DMS153 treated with DMSO at 0.1 percent for 48 hours (cell line): ENCODE measurements around the gene VPS29.
A peak's percentile ranks its signal among the peaks of the same experiment; 100 is the strongest.
"Not testable (repeated sequence)": the region's sequence is repeated elsewhere in the genome, so short reads cannot be mapped to it uniquely, and the experiment has no call there.

Experiments
- DNase-seq: peaks from one replicate; lab custom pipeline; 2025; ENCODE audit not compliant: unreplicated experiment; lab: John Stamatoyannopoulos, UW

VPS29 gene

DNA sequence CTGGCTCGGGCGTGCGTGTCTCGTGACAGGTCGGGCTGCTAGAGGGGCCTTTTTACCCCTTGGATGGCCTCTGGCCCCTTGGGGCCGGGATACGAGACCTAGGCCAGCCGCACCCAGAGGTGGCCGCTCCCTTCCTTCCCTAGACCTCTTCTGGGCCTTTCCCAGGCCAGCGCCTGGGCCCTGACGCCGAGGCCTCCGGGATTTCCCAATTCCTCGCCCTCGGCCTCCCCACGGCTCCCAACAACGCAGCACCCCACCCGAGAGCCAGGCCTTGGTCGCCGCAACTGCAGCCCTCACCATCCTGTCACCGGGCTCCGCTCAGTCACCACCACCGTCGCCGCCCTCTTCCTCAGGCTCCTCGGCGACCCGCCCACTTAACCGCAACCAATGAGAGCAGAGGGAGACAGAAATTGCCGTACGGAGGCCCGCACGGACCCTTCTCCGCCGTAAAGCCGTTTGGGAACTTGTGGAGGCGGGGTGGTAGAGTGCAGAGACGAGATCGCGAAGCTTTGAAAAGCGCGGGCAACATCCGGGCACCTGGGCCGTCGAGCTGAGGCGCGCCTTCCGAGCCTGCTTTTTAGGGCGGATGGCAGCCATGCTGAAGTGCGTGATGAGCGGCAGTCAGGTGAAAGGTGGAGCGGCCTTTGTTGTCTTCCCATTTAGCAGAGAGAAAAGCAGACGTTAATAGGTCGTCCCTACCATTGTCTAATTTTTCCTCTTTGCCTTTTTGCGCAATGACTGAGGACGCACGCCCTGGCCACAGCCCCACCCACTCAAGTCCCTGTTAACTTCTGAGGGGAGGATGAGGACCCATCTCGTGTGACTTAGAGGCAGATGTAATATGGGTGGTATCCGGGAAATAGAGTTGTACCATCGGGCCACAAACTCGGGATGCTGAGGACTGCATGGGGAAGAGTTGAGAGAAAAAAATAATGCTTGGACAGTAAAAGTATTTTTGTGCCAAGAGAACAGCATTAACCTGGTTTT, at the start of gene VPS29, which contains the start of gene RAD9B:
TSS of gene VPS29 (minus strand) at position 360 of the 987 bp plus-strand sequence. CDS start at position 300, 60 bp downstream.
TSS of gene RAD9B (plus strand) at position 580 of the 987 bp plus-strand sequence. CDS start at position 587, 7 bp downstream.
- peak; percentile 97 for DNase-seq

DNA sequence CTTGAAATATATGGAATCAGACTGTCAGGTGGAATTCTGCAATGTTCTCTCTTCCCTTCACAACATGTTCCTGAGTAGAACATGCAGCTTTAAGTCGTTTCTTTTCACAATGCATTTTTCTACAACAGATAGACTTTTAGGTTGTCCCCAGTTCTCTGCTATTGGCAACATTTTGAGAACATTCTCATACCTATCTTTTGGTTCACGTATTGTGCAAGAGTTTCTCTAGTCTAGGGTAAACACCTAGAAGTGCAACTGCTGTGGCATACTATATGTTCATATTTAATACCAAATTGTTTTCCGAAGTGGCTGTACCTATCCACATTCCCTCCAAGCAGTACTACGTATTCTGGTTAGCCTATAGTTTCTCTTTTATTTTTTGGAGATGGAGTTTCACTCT, 49.1 kb upstream of the VPS29 start:
- DNase-seq: no peak

DNA sequence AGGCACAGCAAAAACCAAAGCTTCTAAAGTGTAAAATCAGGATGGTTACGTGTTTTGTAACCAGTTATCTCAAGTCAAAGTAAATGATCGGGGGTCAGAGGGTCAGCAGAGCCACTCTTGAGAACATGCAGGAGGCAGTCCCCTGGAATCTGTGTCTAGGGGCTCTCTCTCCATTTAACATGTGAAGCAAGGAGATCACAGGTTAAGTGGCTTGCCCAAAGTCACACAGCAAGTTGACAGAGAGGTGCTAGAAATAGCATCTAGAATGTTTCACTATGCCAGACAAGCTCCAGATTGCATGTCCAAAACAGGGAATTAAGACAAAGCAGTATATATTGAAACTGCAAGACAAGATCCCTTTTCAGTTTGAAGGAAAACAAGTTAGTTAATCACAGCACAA, 47.8 kb upstream of the VPS29 start:
- DNase-seq: no peak

- no peak for DNase-seq
Observed at GRCh38 chr12:110548678-110549077, 46.8 kb upstream of the VPS29 start.

- DNase-seq: no peak
Observed at GRCh38 chr12:110547090-110547489, 45.2 kb upstream of the VPS29 start.

DNA sequence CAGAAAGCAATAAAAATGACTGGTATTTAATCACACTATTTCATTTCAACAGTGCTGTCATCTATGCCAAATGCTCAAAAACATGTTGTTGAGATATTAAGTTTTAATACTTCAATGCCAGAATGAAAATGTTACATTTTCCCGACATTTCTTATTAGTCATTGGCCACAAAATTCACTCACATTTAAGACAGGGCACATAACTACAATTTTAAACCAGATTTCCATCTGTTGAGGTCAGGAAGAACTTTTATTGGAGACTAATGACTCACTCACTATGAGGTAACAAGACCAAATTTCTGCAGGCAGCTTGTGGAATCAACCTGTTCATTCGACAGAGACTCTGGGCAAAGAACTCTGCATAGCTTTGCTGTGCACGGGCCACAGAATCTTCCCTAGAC, 44.4 kb upstream of the VPS29 start:
- DNase-seq: no peak

DNA sequence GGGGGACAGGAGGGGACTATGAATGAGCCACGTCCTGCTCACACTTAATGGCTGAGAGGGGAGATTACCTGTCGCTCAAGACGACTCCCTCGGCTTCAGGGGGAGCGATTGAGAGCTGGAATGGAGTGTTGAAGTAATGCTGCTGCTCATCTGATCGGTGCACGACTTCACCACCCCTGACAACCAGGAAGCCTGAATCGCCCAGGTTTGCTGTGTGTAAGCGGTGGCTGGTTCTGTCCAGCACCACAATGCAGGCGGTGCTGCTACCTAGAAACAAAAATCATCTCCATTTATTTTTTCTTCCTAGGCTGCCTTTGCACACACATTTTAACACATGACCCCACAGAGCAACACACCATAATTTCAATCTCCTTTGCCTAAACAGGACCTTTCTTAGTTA, 43.9 kb upstream of the VPS29 start:
- no peak for DNase-seq

DNA sequence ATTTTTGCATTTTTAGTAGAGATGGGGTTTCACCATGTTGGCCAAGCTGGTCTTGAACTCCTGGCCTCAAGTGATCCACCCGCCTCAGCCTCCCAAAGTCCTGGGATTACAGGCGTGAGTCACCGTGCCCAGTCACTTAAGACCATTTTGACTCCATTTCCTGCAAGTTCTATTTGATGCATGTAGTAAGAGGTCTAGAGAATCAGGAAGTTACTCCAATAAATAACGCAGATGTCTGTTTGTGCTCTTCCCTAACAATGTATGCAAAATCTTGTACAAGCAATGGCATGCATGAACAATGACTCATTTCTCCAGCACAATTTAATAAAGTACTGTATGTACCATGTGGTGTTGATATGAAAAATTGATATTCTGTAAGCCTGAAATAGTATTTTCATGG, 43.3 kb upstream of the VPS29 start:
- not testable (repeated sequence) for DNase-seq

- DNase-seq: no peak
Observed at GRCh38 chr12:110543965-110544364, 42.1 kb upstream of the VPS29 start.

GRCh38 chr12:110543252-110543959, 41.5 kb upstream of the VPS29 start:
- DNase-seq: no peak

GRCh38 chr12:110540048-110540447, 38.1 kb upstream of the VPS29 start:
- DNase-seq: no peak

- no peak for DNase-seq
Observed at GRCh38 chr12:110538869-110539622, 37.1 kb upstream of the VPS29 start.

DNA sequence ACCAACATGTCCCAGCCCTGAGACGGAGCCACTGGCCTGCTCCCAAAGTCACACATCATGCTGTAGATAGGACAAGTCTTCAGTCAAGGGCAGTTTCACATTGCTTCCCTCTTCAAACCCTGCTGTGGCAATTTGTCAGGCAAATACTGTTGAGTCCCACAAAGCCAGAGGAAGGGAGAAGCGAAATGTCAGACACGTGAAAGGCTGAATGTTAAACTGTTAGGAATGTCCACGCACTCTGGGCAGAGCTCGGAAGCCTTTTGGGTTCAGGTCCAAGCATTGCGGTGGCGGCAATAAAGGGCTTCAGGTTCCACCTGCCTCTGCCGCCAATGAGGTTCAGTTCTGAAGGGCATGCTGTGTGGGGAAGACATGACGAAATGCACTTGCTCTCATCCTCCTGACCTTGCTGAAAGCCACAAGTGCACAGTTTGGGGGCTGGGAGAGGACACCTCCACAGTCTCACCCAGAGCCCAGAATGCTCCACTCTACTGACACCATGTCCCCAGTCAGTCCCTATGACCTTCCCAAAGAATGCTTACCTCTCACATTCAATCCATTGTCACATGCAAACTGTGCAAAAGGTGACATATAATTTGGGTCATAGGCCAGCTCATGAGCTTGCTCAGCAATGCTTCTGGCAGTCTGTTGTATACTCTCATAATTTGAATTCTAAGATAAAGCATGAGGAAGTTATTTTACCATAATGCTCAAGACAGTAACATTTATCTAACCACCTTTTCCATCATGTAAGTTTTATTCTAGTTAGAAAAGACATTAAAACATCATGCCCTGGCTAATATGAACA, 35.9 kb upstream of the VPS29 start:
- peak; percentile 48 for DNase-seq

- DNase-seq: no peak
Observed at GRCh38 chr12:110536834-110537604, 35.1 kb upstream of the VPS29 start.

DNA sequence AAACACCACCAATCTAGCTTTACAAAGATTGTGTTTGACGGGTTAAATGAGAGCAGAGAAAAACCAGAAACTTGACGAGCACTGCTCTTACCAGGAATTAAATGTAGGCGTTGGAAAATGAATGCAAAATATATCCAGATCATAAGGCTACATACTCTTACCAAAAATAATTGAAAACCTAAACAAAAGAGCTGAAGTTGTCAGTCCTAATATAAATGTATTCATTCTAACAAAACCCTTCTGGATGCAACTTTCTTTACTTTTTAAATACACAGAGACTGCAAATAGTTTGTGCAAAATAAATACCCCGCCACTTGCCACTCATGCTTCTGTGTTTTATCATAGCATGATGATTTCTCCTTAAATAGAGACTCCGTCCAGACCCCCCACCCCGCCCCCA, 32.9 kb upstream of the VPS29 start:
- no peak for DNase-seq

DNA sequence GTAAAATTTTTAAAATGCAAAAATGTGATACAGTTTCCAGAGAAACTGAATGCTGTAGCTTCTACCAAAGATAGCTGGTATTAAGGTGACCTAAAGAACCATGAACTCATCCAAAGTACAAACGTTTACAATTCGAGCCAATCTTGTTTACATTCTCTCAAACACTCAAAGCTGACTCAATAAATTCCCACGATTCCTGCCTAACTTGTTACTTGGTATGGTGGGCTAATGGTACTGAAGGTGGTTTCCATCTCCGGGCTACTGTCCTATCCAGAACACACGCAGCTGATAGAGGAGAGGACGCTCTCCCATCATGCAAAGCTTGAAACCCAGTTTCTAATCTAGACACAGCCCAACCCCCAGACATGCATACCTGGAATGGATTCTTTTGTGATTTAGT, 31.7 kb upstream of the VPS29 start:
- DNase-seq: no peak

- DNase-seq: no peak
Observed at GRCh38 chr12:110532644-110533043, 30.7 kb upstream of the VPS29 start.

GRCh38 chr12:110531741-110532333, 29.9 kb upstream of the VPS29 start:
- no peak for DNase-seq

- DNase-seq: no peak
Observed at GRCh38 chr12:110530511-110530910, 28.6 kb upstream of the VPS29 start.
